Ectodermal cell (in vitro differentiated cells): ENCODE results near the gene GTPBP3.
"Not testable (repeated sequence)": the region's sequence is repeated elsewhere in the genome, so short reads cannot be mapped to it uniquely, and the experiment has no call there.

ENCODE experiments used
- H3K27ac ChIP-seq: 2 replicates; pipeline ENCODE4 v1.7.0; 2013; ENCODE audit warnings: mild to moderate bottlenecking, low read depth, low read length; ENCODE audit not compliant: insufficient read depth, poor library complexity, severe bottlenecking
- H3K27me3 ChIP-seq: 2 replicates; pipeline ENCODE4 v1.7.0; 2013; ENCODE audit warnings: mild to moderate bottlenecking, low read length; ENCODE audit not compliant: insufficient read depth, control insufficient read depth, poor library complexity, severe bottlenecking
- H3K36me3 ChIP-seq: one replicate; pipeline ENCODE4 v1.7.0; 2013; ENCODE audit warnings: low read length; ENCODE audit not compliant: control insufficient read depth, insufficient read depth
- H3K4me1 ChIP-seq: one replicate; pipeline ENCODE4 v1.7.0; 2013; ENCODE audit warnings: low read length; ENCODE audit not compliant: control insufficient read depth, insufficient read depth
- H3K4me3 ChIP-seq: 2 replicates; pipeline ENCODE4 v1.7.0; 2013; ENCODE audit warnings: low read depth, low read length, control low read depth; ENCODE audit not compliant: insufficient read depth
- H3K9me3 ChIP-seq: 2 replicates; pipeline ENCODE4 v1.7.0; 2013; ENCODE audit warnings: mild to moderate bottlenecking, low read length, moderate library complexity; ENCODE audit not compliant: control insufficient read depth
- WGBS, 2 experiments: methylation state at CpG; one replicate each; pipeline ENCODE4 v1.1.7; 2013; ENCODE audit warnings: missing lambda C conversion rate in 2 of 2; 5-methylcytosine and 5-hydroxymethylcytosine counted together

The GTPBP3 gene

GRCh38 chr19:17363852-17364605, 26.7 kb downstream of the GTPBP3 start:
- WGBS, 2 experiments, result 92% methylated on average over 20 of the region's 20 CpGs
- not testable (repeated sequence) for H3K27me3 ChIP-seq

GRCh38 chr19:17365361-17365760, 28.0 kb downstream of the GTPBP3 start:
- H3K4me1 ChIP-seq, result no peaks in the 10 kb centered on the region
- WGBS, 2 experiments, result 94 to 95% methylated on average over 22 of the region's 22 CpGs
- no peaks in the 10 kb centered on the region for H3K27me3 ChIP-seq
- no peaks in the 10 kb centered on the region for H3K9me3 ChIP-seq
- H3K36me3 ChIP-seq, result no peaks in the 10 kb centered on the region
- no peak overlapping the region for H3K27ac ChIP-seq
- H3K4me3 ChIP-seq, result no peak overlapping the region

More at GRCh38 chr19:17363852-17364605, 26.7 kb downstream of the GTPBP3 start:
- H3K36me3 ChIP-seq, H3K4me3 ChIP-seq, H3K4me1 ChIP-seq, H3K9me3 ChIP-seq, H3K27ac ChIP-seq: not testable (repeated sequence)

- WGBS, 2 experiments, result 88 to 92% methylated on average over 6 to 8 of the region's 8 CpGs
- H3K9me3 ChIP-seq, result no peaks in the 10 kb centered on the region
- H3K27me3 ChIP-seq, result no peaks in the 10 kb centered on the region
- no peak overlapping the region for H3K4me3 ChIP-seq
- H3K27ac ChIP-seq, result no peak overlapping the region
- no peaks in the 10 kb centered on the region for H3K4me1 ChIP-seq
- H3K36me3 ChIP-seq, result no peaks in the 10 kb centered on the region
These were observed 32.8 kb downstream of the GTPBP3 start for GRCh38 chr19:17370026-17370587.

GRCh38 chr19:17376935-17377600, 39.7 kb downstream of the GTPBP3 start, which contains the start of gene PLVAP:
Gene PLVAP (minus strand): TSS chr19:17377342. CDS start chr19:17377288, 54 bp downstream.
- WGBS, 2 experiments, result 92 to 94% methylated on average over 39 of the region's 39 CpGs
- no peaks in the 10 kb centered on the region for H3K27me3 ChIP-seq
- H3K27ac ChIP-seq, result no peak within 1 kb of the TSS
- no peaks in the 10 kb centered on the region for H3K4me1 ChIP-seq
- no peak within 1 kb of the TSS for H3K4me3 ChIP-seq
- H3K36me3 ChIP-seq, result no peaks in the 10 kb centered on the region
- H3K9me3 ChIP-seq, result no peaks in the 10 kb centered on the region

- Histone ChIP-seq H3K36me3 (no peaks in the 10 kb centered on the region), H3K27me3 (no peaks in the 10 kb centered on the region), H3K27ac (no peak overlapping the region), H3K4me3 (no peak overlapping the region), H3K4me1 (no peaks in the 10 kb centered on the region), H3K9me3 (no peaks in the 10 kb centered on the region)
- WGBS, 2 experiments, result 80 to 83% methylated on average over 13 of the region's 13 CpGs
These were observed 40.9 kb downstream of the GTPBP3 start for GRCh38 chr19:17378271-17378670.

GRCh38 chr19:17379221-17379631, 41.9 kb downstream of the GTPBP3 start:
- no peaks in the 10 kb centered on the region for H3K4me1 ChIP-seq
- WGBS, 2 experiments, result 35 to 36% methylated on average over 14 of the region's 14 CpGs
- no peaks in the 10 kb centered on the region for H3K27me3 ChIP-seq
- no peaks in the 10 kb centered on the region for H3K36me3 ChIP-seq
- H3K4me3 ChIP-seq, result no peak overlapping the region
- no peaks in the 10 kb centered on the region for H3K9me3 ChIP-seq
- no peak overlapping the region for H3K27ac ChIP-seq

GRCh38 chr19:17380426-17381138, 43.2 kb downstream of the GTPBP3 start:
- Histone ChIP-seq H3K9me3 (no peaks in the 10 kb centered on the region), H3K27ac (no peak overlapping the region), H3K4me1 (no peaks in the 10 kb centered on the region), H3K27me3 (no peaks in the 10 kb centered on the region), H3K4me3 (no peak overlapping the region), H3K36me3 (no peaks in the 10 kb centered on the region)
- 92 to 97% methylated on average over 4 to 5 of the region's 5 CpGs for WGBS, 2 experiments

- H3K27ac ChIP-seq, result no peak overlapping the region
- H3K4me1 ChIP-seq, result no peaks in the 10 kb centered on the region
- H3K9me3 ChIP-seq, result no peaks in the 10 kb centered on the region
- H3K27me3 ChIP-seq, result peaks cover 16% of the 10 kb centered on the region
- WGBS, 2 experiments, result 44 to 45% methylated on average over 18 to 20 of the region's 20 CpGs
- H3K36me3 ChIP-seq, result no peaks in the 10 kb centered on the region
- no peak overlapping the region for H3K4me3 ChIP-seq
These were observed 48.7 kb downstream of the GTPBP3 start for GRCh38 chr19:17385878-17386611.

GRCh38 chr19:17389288-17389687, 51.9 kb downstream of the GTPBP3 start:
- H3K36me3 ChIP-seq, result no peaks in the 10 kb centered on the region
- 90 to 100% methylated on average over 1 of the region's 1 CpG for WGBS, 2 experiments
- H3K27ac ChIP-seq, result no peak overlapping the region
- peaks cover 16% of the 10 kb centered on the region for H3K27me3 ChIP-seq
- no peaks in the 10 kb centered on the region for H3K9me3 ChIP-seq
- H3K4me3 ChIP-seq, result no peak overlapping the region
- no peaks in the 10 kb centered on the region for H3K4me1 ChIP-seq
